Subcutaneous adipose tissue (tissue), 4 donors: ENCODE measurements around the gene LDLRAD3. TPM values are rescaled to one million over a fixed set of nuclear protein-coding genes. Genes with fewer than 3 reads are reported as not detected.

ENCODE experiments used
- total RNA-seq, 4 donors: library from RNA; depleted of rRNA; stranded (reverse); fragments of >200 nt; gene quantifications; one replicate each; pipeline ENCODE4 v1.1.0, GENCODE V29; 2016
- TF ChIP-seq, protein P1 (sequence below): fragments of 450-650 bp; IDR thresholded peaks from one replicate; pipeline ENCODE4 v1.5.1; 2016; ENCODE audit warnings: low read depth, mild to moderate bottlenecking, control low read depth, antibody characterized with exemption, moderate library complexity

LDLRAD3 gene
- total RNA-seq, 4 donors from 2014 or later: 22.8 to 39.6 (median 29.4) TPM

- TF ChIP-seq, protein P1, sequence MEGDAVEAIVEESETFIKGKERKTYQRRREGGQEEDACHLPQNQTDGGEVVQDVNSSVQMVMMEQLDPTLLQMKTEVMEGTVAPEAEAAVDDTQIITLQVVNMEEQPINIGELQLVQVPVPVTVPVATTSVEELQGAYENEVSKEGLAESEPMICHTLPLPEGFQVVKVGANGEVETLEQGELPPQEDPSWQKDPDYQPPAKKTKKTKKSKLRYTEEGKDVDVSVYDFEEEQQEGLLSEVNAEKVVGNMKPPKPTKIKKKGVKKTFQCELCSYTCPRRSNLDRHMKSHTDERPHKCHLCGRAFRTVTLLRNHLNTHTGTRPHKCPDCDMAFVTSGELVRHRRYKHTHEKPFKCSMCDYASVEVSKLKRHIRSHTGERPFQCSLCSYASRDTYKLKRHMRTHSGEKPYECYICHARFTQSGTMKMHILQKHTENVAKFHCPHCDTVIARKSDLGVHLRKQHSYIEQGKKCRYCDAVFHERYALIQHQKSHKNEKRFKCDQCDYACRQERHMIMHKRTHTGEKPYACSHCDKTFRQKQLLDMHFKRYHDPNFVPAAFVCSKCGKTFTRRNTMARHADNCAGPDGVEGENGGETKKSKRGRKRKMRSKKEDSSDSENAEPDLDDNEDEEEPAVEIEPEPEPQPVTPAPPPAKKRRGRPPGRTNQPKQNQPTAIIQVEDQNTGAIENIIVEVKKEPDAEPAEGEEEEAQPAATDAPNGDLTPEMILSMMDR: no peak
Measured at GRCh38 chr11:35946766-35947165, 2.9 kb downstream of the LDLRAD3 start.

DNA sequence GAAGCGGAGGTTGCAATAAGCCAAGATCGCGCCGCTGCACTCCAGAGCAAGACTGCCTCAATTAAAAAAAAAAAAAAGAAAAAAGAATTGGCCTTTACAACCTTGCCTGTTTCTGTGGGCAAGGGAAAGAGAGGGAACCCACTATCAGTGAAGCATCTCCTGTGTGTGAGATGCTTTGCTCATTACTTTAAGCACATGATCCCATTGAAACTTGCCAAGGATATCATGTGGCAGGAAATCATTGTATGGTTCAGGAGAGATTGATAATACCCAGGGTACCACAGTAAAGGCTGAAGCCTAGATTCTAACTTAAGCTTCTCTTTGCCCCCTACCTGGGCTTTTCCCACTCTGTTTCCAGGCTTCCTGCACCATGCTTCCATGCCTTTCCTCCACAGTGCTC is 3.6 kb downstream of the LDLRAD3 start:
- TF ChIP-seq, protein P1: no peak

GRCh38 chr11:35949242-35949641 is 5.4 kb downstream of the LDLRAD3 start:
- TF ChIP-seq, protein P1: no peak

GRCh38 chr11:35950082-35950481 is 6.2 kb downstream of the LDLRAD3 start:
- TF ChIP-seq, protein P1: no peak

DNA sequence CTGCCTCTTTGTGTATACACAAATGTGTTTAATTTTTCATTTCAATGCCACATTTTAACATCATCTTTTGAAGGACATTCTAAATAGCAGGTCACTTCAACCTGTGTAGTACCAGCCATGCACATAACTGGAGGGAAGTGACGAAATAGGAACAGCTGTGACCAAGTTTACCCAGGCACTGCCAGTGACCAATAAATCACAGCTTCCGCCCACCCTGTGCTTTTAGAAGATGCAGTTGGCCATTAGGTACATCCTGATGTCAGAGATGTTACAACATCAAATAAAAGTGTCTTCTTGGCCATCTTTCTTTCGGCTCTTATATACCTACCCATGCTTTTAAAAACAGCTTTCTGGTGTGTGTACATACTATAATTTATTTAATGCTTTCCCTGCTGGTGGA is 7.8 kb downstream of the LDLRAD3 start:
- TF ChIP-seq, protein P1: no peak

DNA sequence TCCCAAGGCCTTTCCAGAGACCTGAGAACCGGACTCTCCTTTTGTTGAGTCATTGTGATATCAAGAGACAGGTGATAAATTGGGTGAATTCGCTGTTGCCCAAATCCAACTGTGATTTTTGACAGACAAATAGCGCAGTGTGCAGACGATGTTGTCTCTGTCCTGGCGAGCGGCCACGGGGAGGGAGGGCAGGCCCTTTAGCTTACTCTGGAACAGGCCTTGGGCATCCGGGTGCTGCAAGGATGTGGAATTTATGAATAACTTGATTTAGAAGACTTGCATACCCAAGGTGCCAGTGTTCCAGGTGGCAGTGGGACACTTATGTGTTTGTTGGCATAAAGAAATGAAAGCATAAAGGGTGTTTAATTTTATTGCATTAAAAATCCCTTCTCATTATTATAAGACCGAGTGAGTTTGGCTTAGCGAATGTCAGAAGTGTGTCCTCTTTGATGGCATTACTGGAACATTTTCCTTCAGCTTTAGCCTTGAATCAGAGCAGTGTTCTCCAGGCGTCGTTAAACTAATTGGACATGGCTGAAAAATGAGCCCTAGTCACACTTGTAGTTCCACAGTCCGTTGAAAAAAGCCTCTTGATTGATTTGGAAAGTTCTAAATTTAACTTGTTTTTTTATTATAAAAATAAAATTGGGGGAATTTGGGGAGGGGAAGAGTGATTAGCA is 9.4 kb downstream of the LDLRAD3 start:
- TF ChIP-seq, protein P1: no peak

DNA sequence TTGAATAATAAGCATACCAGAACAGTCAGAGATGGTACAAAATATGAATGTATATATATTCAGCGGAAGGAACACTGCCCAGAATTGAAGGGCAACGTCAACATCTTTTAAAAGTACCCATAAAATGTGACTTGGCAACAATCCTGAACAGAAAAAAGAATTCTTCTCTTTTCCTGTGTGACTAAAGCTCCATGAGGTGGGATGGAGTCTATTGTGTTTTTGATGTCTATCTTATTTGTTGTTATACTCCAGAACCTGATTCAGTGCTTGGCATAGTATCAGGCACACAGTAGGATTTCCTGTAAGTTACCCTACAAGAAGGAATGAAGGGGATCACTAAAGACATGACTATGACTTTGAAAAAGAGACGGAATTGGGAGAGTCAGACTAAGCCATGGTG is 10.3 kb downstream of the LDLRAD3 start:
- TF ChIP-seq, protein P1: no peak
